ENCODE results near the gene TXNDC9. TPM values are rescaled to one million over a fixed set of nuclear protein-coding genes. Genes with fewer than 3 reads are reported as not detected.
"Not testable (repeated sequence)": the region's sequence is repeated elsewhere in the genome, so short reads cannot be mapped to it uniquely, and the experiment has no call there.

Gene TXNDC9, protein sequence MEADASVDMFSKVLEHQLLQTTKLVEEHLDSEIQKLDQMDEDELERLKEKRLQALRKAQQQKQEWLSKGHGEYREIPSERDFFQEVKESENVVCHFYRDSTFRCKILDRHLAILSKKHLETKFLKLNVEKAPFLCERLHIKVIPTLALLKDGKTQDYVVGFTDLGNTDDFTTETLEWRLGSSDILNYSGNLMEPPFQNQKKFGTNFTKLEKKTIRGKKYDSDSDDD
- total RNA-seq: 18.9 TPM

- Histone ChIP-seq H3K4me1 (ENCODE audit: insufficient read depth, low read length) (peaks cover 37% of the 10 kb centered on the region), H3K27me3 (ENCODE audit: insufficient read depth, low read length) (no peaks in the 10 kb centered on the region), H3K4me3 (ENCODE audit: low read length) (peak within 1 kb of the TSS; percentile 70)
Observed at GRCh38 chr2:99335911-99336803, at the start of gene TXNDC9. TSS of gene TXNDC9 (minus strand) at chr2:99336333. CDS start at chr2:99333210, 3,123 bp downstream.

GRCh38 chr2:99382143-99382542, 46.0 kb upstream of the TXNDC9 start:
- no peaks in the 10 kb centered on the region for H3K9me3 ChIP-seq (ENCODE audit: low read depth, low read length)
- H3K4me1 ChIP-seq (ENCODE audit: insufficient read depth, low read length): no peaks in the 10 kb centered on the region
- H3K27me3 ChIP-seq (ENCODE audit: insufficient read depth, low read length): no peaks in the 10 kb centered on the region
- H3K4me3 ChIP-seq (ENCODE audit: low read length): no peak overlapping the region

More at GRCh38 chr2:99335911-99336803, at the start of gene TXNDC9:
- no peaks in the 10 kb centered on the region for H3K9me3 ChIP-seq (ENCODE audit: low read depth, low read length)

DNA sequence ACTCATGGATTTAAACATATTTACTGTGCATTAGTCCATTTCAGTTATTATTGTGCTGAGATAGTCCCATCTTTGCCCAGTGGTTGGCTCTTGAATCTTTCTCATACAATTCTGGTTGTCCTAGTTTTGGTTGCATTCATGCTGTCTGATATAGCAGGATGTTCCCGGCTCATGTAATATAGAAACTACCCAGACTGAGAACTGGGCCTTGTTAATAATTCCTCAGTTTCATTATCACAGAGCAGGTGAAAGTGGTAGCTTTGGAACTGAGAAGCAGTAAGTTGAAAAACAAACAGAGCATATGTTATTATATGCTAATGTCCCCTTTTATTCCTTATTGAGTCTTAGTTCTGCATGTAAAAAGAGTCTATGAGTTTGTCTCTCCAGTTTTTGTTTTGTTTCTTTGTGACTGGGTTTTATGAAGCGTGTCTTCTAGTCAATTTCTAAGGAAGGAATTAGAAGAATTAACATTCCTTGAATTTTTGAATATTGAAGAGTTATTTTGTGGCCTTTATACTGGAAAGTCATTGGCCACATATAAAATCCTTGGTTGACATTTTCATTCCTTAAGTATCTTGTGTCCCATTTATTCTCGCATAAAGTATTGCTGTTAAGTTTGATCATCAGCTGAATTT, 44.4 kb upstream of the TXNDC9 start:
- no peaks in the 10 kb centered on the region for H3K4me1 ChIP-seq (ENCODE audit: insufficient read depth, low read length)
- no peaks in the 10 kb centered on the region for H3K9me3 ChIP-seq (ENCODE audit: low read depth, low read length)
- H3K4me3 ChIP-seq (ENCODE audit: low read length): no peak overlapping the region
- H3K27me3 ChIP-seq (ENCODE audit: insufficient read depth, low read length): no peaks in the 10 kb centered on the region

- Histone ChIP-seq H3K27me3 (ENCODE audit: insufficient read depth, low read length) (no peaks in the 10 kb centered on the region), H3K4me3 (ENCODE audit: low read length) (no peak overlapping the region), H3K4me1 (ENCODE audit: insufficient read depth, low read length) (no peaks in the 10 kb centered on the region), H3K9me3 (ENCODE audit: low read depth, low read length) (no peaks in the 10 kb centered on the region)
Observed at GRCh38 chr2:99377879-99378278, 41.7 kb upstream of the TXNDC9 start.

- no peaks in the 10 kb centered on the region for H3K27me3 ChIP-seq (ENCODE audit: insufficient read depth, low read length)
- no peak overlapping the region for H3K4me3 ChIP-seq (ENCODE audit: low read length)
- H3K4me1 ChIP-seq (ENCODE audit: insufficient read depth, low read length): no peaks in the 10 kb centered on the region
- no peaks in the 10 kb centered on the region for H3K9me3 ChIP-seq (ENCODE audit: low read depth, low read length)
Observed at GRCh38 chr2:99376254-99376864, 40.2 kb upstream of the TXNDC9 start.

DNA sequence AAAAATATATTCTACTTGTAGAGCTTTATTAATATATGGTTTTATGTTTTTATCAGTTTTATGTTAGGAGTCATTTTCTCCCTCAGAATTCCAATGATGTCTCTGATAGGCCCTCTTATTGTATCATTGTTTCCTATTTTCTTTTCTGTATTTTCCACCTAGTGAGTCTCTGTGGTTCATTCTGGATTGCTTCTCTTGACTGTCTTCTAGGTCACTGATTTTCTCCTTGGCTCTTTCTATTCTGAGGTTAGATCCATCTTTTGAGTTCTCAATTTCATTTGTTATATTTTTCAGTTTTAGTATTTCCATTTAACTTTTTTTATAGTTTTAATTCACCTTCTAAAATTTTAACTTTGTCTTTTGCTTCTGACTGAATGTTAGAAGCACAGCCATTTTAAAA, 38.6 kb upstream of the TXNDC9 start:
- H3K27me3 ChIP-seq (ENCODE audit: insufficient read depth, low read length): no peaks in the 10 kb centered on the region
- H3K4me1 ChIP-seq (ENCODE audit: insufficient read depth, low read length): no peaks in the 10 kb centered on the region
- H3K9me3 ChIP-seq (ENCODE audit: low read depth, low read length): no peaks in the 10 kb centered on the region
- H3K4me3 ChIP-seq (ENCODE audit: low read length): no peak overlapping the region

DNA sequence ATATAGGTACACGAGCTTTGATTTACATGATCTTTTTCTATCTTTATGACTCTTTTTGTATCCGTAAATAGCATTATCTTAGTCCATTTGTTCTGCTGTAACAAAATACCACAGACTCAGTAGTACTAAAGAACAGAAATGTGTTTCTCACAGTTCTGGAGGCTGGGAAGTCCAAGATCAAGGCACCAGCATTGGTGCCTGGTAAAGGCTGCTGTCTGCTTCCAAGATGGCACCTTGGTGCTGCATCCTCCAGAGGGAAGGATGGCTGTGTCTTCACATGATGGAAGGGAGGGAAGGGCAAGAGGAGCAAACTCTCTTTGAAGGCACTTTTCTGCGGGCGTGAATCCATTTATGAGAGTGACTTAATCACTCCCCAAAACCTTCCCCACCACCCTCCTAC, 37.0 kb upstream of the TXNDC9 start:
- H3K27me3 ChIP-seq (ENCODE audit: insufficient read depth, low read length): no peaks in the 10 kb centered on the region
- H3K4me3 ChIP-seq (ENCODE audit: low read length): no peak overlapping the region
- no peaks in the 10 kb centered on the region for H3K4me1 ChIP-seq (ENCODE audit: insufficient read depth, low read length)
- no peaks in the 10 kb centered on the region for H3K9me3 ChIP-seq (ENCODE audit: low read depth, low read length)

DNA sequence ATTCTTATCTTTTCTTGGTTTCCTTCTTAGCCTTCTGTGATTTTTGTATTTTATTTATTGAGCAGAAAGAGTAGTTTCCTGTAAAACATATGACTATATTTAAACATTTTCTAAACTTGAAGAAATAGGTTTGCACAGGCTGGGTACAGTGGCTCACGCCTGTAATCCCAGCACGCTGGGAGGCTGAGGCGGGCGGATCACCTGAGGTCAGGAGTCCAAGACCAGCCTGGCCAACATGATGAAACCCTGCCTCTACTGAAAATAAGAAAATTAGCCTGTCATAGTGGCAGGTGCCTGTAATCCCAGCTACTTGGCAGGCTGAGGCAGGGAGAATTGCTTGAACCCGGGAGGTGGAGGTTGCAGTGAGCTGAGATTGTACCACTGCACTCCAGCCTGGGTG, 32.7 kb upstream of the TXNDC9 start:
- not testable (repeated sequence) for H3K27me3 ChIP-seq (ENCODE audit: insufficient read depth, low read length); H3K4me1 ChIP-seq (ENCODE audit: insufficient read depth, low read length); H3K4me3 ChIP-seq (ENCODE audit: low read length); H3K9me3 ChIP-seq (ENCODE audit: low read depth, low read length)

DNA sequence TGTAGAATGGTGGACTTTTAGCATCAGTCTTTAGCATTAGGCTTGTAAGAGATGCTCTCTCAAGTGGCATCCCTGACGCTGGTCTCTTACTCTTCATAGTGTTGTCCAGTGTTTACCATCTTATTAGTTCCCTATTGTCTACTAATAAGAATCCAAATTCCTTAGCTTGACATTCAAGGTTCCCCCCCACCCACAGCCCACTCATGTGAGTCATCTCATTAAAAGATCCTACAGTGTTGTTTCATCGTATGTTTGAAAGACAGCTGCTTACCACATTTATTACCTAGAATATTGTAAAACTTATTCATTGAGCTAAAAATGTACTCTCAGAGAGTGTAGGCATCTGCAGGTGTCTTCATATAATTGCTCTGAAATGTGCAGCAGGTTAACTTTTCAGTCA, 29.5 kb upstream of the TXNDC9 start:
- Histone ChIP-seq H3K27me3 (ENCODE audit: insufficient read depth, low read length) (no peaks in the 10 kb centered on the region), H3K4me1 (ENCODE audit: insufficient read depth, low read length) (no peaks in the 10 kb centered on the region), H3K4me3 (ENCODE audit: low read length) (no peak overlapping the region), H3K9me3 (ENCODE audit: low read depth, low read length) (no peaks in the 10 kb centered on the region)

- H3K9me3 ChIP-seq (ENCODE audit: low read depth, low read length): no peaks in the 10 kb centered on the region
Observed at GRCh38 chr2:99356853-99357252, 20.7 kb upstream of the TXNDC9 start.

DNA sequence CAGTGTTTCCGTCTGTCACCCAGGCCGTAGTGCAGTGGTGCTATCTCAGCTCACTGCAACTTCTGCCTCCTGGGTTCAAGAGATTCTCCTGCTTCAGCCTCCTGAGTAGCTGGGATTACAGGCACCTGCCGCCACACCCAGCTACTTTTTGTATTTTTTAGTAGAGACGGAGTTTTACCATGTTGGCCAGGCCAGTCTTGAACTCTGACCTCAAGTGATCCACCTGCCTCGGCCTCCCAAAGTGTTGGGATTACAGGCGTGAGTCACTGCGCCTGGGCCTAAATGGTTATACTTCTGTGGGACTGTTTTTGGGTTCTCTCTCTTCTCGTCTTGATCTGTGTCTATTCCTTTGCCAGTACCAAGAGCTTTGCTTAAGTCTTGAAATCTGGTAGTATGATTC, 18.7 kb upstream of the TXNDC9 start:
- H3K9me3 ChIP-seq (ENCODE audit: low read depth, low read length); H3K27me3 ChIP-seq (ENCODE audit: insufficient read depth, low read length); H3K4me3 ChIP-seq (ENCODE audit: low read length): not testable (repeated sequence)
- H3K4me1 ChIP-seq (ENCODE audit: insufficient read depth, low read length): peaks cover 11% of the 10 kb centered on the region

More at GRCh38 chr2:99356853-99357252, 20.7 kb upstream of the TXNDC9 start:
- Histone ChIP-seq H3K4me1 (ENCODE audit: insufficient read depth, low read length) (peaks cover 11% of the 10 kb centered on the region), H3K4me3 (ENCODE audit: low read length) (no peak overlapping the region), H3K27me3 (ENCODE audit: insufficient read depth, low read length) (no peaks in the 10 kb centered on the region)

DNA sequence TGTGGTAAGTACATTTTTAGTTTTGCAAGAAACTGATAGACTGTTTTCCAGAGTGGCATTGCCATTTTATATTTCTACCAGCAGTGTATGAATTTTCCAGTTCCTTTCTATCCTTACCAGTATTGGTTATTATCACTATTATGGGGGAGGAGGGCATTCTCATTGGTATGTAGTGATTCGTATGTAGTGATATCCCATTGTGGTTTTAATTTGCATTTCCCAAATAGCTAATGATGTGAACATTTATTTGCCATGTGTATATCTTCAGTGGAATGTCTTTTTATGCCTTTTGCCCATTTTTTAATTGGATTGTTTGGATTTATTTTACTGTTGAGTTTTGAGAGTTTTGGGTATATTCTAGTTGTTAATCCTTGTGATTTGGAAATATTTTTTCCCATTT, 17.9 kb upstream of the TXNDC9 start:
- H3K4me3 ChIP-seq (ENCODE audit: low read length): no peak overlapping the region
- H3K4me1 ChIP-seq (ENCODE audit: insufficient read depth, low read length): peaks cover 11% of the 10 kb centered on the region
- no peaks in the 10 kb centered on the region for H3K9me3 ChIP-seq (ENCODE audit: low read depth, low read length)
- no peaks in the 10 kb centered on the region for H3K27me3 ChIP-seq (ENCODE audit: insufficient read depth, low read length)

DNA sequence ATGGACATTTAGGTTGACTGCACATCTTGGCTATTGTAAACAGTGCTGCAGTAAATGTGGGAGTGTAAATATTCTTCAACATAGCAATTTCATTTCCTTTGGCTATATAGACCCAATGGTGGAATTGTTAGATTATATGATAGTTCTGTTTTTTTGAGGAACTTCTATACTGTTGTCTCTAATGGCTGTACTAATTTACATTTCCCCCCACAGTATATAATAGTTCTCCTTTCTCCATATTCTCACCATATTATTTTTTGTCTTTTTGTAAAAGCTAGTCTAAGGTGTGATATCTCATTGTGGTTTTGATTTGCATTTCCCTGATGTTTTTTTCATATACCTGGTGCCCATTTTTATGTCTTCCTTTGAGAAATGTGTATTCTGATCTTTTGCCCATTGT, 14.1 kb upstream of the TXNDC9 start:
- H3K9me3 ChIP-seq (ENCODE audit: low read depth, low read length): no peaks in the 10 kb centered on the region
- no peak overlapping the region for H3K4me3 ChIP-seq (ENCODE audit: low read length)
- no peaks in the 10 kb centered on the region for H3K4me1 ChIP-seq (ENCODE audit: insufficient read depth, low read length)
- no peaks in the 10 kb centered on the region for H3K27me3 ChIP-seq (ENCODE audit: insufficient read depth, low read length)

DNA sequence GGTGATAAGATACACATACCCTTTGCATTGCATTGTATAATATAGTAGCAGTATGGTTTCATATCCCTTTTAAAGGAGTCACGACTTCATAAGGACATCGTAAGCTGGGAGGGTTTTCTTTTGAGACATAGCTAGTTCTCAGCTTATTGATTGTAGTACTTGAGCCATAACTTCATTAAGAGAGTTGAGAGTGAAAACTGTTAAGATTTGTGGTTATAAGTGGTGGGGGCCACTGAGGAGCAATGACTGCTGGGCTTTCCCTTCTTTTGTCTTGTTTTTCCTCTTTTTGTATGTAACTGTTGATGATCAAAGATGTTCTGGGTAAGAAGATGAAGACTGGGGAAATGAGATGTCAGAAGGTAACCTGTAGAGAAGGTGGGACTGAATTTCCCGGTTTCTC, 12.0 kb upstream of the TXNDC9 start:
- no peaks in the 10 kb centered on the region for H3K4me1 ChIP-seq (ENCODE audit: insufficient read depth, low read length)
- no peak overlapping the region for H3K4me3 ChIP-seq (ENCODE audit: low read length)
- H3K27me3 ChIP-seq (ENCODE audit: insufficient read depth, low read length): no peaks in the 10 kb centered on the region
- H3K9me3 ChIP-seq (ENCODE audit: low read depth, low read length): no peaks in the 10 kb centered on the region

GRCh38 chr2:99346218-99346617, 10.1 kb upstream of the TXNDC9 start:
- no peak overlapping the region for H3K4me3 ChIP-seq (ENCODE audit: low read length)
- no peaks in the 10 kb centered on the region for H3K4me1 ChIP-seq (ENCODE audit: insufficient read depth, low read length)
- no peaks in the 10 kb centered on the region for H3K27me3 ChIP-seq (ENCODE audit: insufficient read depth, low read length)
- no peaks in the 10 kb centered on the region for H3K9me3 ChIP-seq (ENCODE audit: low read depth, low read length)

Data from mononuclear cell (primary cell).